Measurements from ENCODE around the gene PLAAT2.

Gene PLAAT2

DNA sequence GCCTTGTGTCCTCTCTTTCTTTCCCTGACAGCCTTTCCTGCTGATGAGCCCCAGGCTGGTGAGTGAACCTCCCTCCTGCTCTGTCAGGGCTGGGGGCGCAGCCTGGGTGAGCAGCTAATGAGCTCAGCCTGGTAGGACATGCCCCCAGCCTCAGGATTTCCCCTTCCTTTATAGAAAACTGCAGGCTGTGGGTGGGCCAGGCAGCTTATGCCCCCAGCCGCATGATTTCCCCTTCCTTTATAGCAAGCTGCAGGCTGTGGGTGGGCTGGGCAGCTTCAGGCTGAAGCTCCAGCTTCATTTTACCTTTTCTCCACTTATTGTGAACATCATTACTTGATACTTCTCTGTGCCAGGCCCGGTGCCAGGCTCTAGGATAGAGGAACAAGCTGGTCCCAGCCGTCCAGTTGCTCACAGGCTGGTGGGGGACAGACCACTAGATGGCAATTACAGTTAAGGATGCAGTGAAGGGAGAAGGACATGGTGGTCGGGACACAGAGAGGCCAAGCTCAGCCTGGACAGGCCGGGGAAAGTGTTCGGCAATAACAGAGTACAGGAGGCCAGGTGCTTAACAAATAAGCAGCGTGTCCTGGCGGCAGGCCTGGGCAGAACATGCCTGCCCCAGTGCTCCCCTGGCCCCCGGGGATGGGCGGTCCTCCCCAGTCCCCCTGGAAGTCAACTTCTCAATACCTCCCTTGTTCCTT is 52.0 kb downstream of the PLAAT2 start:
- Histone ChIP-seq H3K27ac (no peak overlapping the region), H3K4me1 (peaks cover 0 to 13% (median 7%) of the 10 kb centered on the region in 4 donors), H3K27me3 (no peaks in the 10 kb centered on the region), H3K36me3 (no peaks in the 10 kb centered on the region), H3K4me3 (no peak overlapping the region), H3K9me3 (no peaks in the 10 kb centered on the region)
- intact Hi-C loops (cut with DNase I; ENCODE audit: low total_unique reads) = no loop called here
- TF ChIP-seq, protein P1, sequence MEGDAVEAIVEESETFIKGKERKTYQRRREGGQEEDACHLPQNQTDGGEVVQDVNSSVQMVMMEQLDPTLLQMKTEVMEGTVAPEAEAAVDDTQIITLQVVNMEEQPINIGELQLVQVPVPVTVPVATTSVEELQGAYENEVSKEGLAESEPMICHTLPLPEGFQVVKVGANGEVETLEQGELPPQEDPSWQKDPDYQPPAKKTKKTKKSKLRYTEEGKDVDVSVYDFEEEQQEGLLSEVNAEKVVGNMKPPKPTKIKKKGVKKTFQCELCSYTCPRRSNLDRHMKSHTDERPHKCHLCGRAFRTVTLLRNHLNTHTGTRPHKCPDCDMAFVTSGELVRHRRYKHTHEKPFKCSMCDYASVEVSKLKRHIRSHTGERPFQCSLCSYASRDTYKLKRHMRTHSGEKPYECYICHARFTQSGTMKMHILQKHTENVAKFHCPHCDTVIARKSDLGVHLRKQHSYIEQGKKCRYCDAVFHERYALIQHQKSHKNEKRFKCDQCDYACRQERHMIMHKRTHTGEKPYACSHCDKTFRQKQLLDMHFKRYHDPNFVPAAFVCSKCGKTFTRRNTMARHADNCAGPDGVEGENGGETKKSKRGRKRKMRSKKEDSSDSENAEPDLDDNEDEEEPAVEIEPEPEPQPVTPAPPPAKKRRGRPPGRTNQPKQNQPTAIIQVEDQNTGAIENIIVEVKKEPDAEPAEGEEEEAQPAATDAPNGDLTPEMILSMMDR (IDR thresholded peaks at IDR 0.05) = no peak
- no peak for DNase-seq

DNA sequence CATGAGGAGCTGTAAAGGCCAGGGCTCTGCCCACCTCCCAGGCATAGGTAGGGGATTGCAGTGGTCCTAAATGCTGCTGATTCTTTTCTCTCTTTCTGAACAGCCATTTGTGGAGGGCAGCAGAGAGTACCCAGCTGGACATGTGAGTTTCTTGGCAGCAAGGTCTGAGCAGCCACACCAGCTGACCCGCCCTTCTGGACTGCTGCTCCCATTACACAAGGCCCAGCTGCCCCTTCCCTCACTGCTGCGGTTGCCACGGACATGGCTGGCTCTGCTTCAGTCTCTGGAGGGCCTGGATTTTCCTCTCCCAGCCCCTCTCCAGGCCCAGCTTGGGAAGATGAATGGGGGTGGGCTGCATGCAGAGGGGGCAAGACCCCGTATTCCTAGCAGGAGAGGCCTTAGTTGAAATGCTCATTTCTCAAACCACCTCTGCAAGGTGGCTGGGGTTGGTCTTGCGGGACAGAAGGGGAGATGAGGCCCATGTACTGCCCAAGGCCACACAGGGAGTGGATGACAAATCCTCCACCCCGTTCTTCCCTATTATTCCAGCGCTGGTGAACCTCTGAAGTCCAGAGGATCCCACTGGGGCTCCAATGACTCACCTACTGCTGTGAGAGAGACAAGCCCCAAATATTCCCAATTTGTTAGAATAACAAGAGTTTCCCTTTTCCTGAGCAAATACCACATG is 52.7 kb downstream of the PLAAT2 start:
- DNase-seq = peak; percentile 76 to 83
- H3K36me3 ChIP-seq = no peaks in the 10 kb centered on the region
- no peaks in the 10 kb centered on the region for H3K27me3 ChIP-seq
- TF ChIP-seq, protein P1 (IDR thresholded peaks at IDR 0.05) = peak; percentile 8
- H3K4me1 ChIP-seq = peaks cover 0 to 13% (median 7%) of the 10 kb centered on the region in 4 donors
- intact Hi-C loops (cut with DNase I; ENCODE audit: low total_unique reads) = no loop called here
- H3K9me3 ChIP-seq = no peaks in the 10 kb centered on the region
- no peak overlapping the region for H3K4me3 ChIP-seq
- H3K27ac ChIP-seq = no peak overlapping the region

DNA sequence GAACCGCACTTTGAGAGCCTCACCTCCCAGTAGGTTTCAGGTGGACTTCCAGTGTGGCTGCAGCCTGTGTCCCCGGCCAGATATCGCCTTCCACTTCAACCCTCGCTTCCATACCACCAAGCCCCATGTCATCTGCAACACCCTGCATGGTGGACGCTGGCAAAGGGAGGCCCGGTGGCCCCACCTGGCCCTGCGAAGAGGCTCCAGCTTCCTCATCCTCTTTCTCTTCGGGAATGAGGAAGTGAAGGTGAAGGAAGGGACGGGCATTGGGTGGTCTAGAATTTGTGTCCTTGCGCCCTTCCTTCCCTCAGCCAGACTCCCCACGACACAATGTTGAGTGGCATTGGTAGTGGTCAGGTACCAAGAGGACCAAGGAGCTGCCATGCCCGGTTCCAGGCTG is 54.4 kb downstream of the PLAAT2 start:
- Histone ChIP-seq H3K4me1 (peaks cover 0 to 20% (median 13%) of the 10 kb centered on the region in 4 donors), H3K27ac (no peak overlapping the region), H3K36me3 (no peaks in the 10 kb centered on the region), H3K27me3 (no peaks in the 10 kb centered on the region), H3K4me3 (no peak overlapping the region), H3K9me3 (no peaks in the 10 kb centered on the region)
- no peak for DNase-seq
- TF ChIP-seq, protein P1 (IDR thresholded peaks at IDR 0.05) = no peak
- intact Hi-C loops (cut with DNase I; ENCODE audit: low total_unique reads) = no loop called here

DNA sequence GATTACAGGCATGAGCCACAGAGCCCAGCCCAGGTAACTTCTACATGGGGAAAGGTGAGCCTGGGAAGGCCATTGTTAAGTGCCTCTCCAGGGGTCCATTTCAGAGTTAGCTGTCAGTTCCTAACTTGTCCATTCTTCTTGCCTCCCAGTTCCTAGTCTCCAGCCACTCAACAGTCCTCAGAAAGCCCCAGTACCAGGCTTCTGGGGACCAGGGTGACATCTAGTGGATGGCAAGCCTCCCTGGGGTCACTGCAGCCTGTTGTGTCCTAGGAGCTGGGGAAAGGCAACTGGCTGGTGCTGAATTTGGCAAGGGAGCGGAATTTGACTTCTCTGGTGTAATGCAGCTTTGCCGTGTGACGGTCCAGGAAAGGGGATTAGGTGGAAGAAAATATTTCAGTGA is 55.2 kb downstream of the PLAAT2 start:
- Histone ChIP-seq H3K4me3 (no peak overlapping the region), H3K27me3 (no peaks in the 10 kb centered on the region), H3K9me3 (no peaks in the 10 kb centered on the region), H3K27ac (no peak overlapping the region), H3K36me3 (no peaks in the 10 kb centered on the region), H3K4me1 (peaks cover 0 to 20% (median 13%) of the 10 kb centered on the region in 4 donors)
- no peak for DNase-seq
- intact Hi-C loops (cut with DNase I; ENCODE audit: low total_unique reads) = no loop called here
- TF ChIP-seq, protein P1 (IDR thresholded peaks at IDR 0.05) = peak in 1 of 2 experiments; percentile 24

DNA sequence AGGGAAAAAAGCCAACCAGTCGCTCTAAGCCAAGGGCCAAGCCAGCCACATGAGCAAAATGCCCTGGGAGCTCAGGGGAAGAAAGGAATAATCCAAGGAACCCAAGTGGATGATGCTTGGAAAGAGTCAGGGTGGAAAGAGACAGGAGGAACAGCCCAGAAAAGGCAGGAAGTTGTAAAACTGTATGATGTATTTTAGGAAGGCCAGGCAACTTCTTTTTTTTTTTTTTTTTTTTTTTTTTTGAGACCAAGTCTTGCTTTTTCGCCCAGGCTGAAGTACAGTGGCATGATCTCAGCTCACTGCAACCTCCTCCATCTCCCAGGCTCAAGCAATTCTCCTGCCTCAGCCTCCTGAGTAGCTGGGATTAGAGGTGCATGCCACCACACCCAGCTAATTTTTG is 55.7 kb downstream of the PLAAT2 start:
- no peak for DNase-seq
- Histone ChIP-seq H3K4me3 (no peak overlapping the region), H3K9me3 (no peaks in the 10 kb centered on the region), H3K4me1 (peaks cover 0 to 20% (median 13%) of the 10 kb centered on the region in 4 donors), H3K27ac (no peak overlapping the region), H3K36me3 (no peaks in the 10 kb centered on the region), H3K27me3 (no peaks in the 10 kb centered on the region)
- TF ChIP-seq, protein P1 (IDR thresholded peaks at IDR 0.05) = no peak
- intact Hi-C loops (cut with DNase I; ENCODE audit: low total_unique reads) = no loop called here

Measured in tibial artery (tissue), 4 donors.